HFFc6 (cell line): ENCODE results near the gene KCNJ12. TPM values are rescaled to one million over a fixed set of nuclear protein-coding genes. Genes with fewer than 3 reads are reported as not detected.

ENCODE experiments used
- DNase-seq: peaks from one replicate; pipeline ENCODE4 v3.0.0-alpha.2; 2018
- H3K27ac Mint-ChIP-seq: 2 replicates; pipeline ENCODE4 v1.8.0; 2020; ENCODE audit warnings: mild to moderate bottlenecking, mixed read lengths
- H3K27me3 Mint-ChIP-seq: 2 replicates; pipeline ENCODE4 v1.8.0; 2021; ENCODE audit warnings: mild to moderate bottlenecking, moderate library complexity, mixed read lengths; ENCODE audit not compliant: insufficient read depth
- H3K36me3 Mint-ChIP-seq: 2 replicates; pipeline ENCODE4 v1.8.0; 2021; ENCODE audit warnings: low read depth, mixed read lengths
- H3K4me1 Mint-ChIP-seq: 2 replicates; pipeline ENCODE4 v1.8.0; 2020; ENCODE audit warnings: low read depth, mixed read lengths
- H3K4me3 Mint-ChIP-seq: 2 replicates; pipeline ENCODE4 v1.8.0; 2020; ENCODE audit warnings: mild to moderate bottlenecking, moderate library complexity, mixed read lengths
- H3K9me3 Mint-ChIP-seq: 2 replicates; pipeline ENCODE4 v1.8.0; 2020; ENCODE audit warnings: mild to moderate bottlenecking, mixed read lengths
- CTCF ChIP-seq: fragments of 200-600 bp; sonication (generic); IDR thresholded peaks from 2 replicates; pipeline ENCODE4 v1.5.0; 2021; ENCODE audit warnings: antibody characterized with exemption, mild to moderate bottlenecking
- total RNA-seq, 6 experiments: library from RNA; stranded (reverse); fragmentation: NEBNext Ultra II Directional; extraction: Animal tissue kit (Norgen Biotek cat#: 25700); gene quantifications; 2 replicates in 1 of 6; 3 replicates in 5 of 6; pipeline ENCODE4 v1.2.3, GENCODE V29; 2021

The KCNJ12 gene
- total RNA-seq, 6 experiments from 2014 or later, result not detected

GRCh38 chr17:21380659-21381058 lies 4.5 kb downstream of the KCNJ12 start:
- no peak overlapping the region for H3K4me3 Mint-ChIP-seq
- no peak for TF ChIP-seq CTCF
- H3K9me3 Mint-ChIP-seq, result no peaks in the 10 kb centered on the region

GRCh38 chr17:21381076-21381706 lies 5.0 kb downstream of the KCNJ12 start:
- no peak for TF ChIP-seq CTCF
- no peaks in the 10 kb centered on the region for H3K4me1 Mint-ChIP-seq
- no peaks in the 10 kb centered on the region for H3K36me3 Mint-ChIP-seq
- H3K27ac Mint-ChIP-seq, result no peak overlapping the region
- H3K9me3 Mint-ChIP-seq, result no peaks in the 10 kb centered on the region
- no peak overlapping the region for H3K4me3 Mint-ChIP-seq
- no peak for DNase-seq
- peaks cover 31% of the 10 kb centered on the region for H3K27me3 Mint-ChIP-seq

More at GRCh38 chr17:21380659-21381058, 4.5 kb downstream of the KCNJ12 start:
- no peak overlapping the region for H3K27ac Mint-ChIP-seq
- DNase-seq, result no peak
- H3K36me3 Mint-ChIP-seq, result no peaks in the 10 kb centered on the region
- peaks cover 26% of the 10 kb centered on the region for H3K27me3 Mint-ChIP-seq
- no peaks in the 10 kb centered on the region for H3K4me1 Mint-ChIP-seq

- no peaks in the 10 kb centered on the region for H3K36me3 Mint-ChIP-seq
These were observed 6.7 kb downstream of the KCNJ12 start for GRCh38 chr17:21382560-21383495.

GRCh38 chr17:21385281-21385845 lies 9.2 kb downstream of the KCNJ12 start:
- Mint-ChIP-seq H3K27ac (no peak overlapping the region), H3K4me1 (no peaks in the 10 kb centered on the region), H3K27me3 (peaks cover 32% of the 10 kb centered on the region), H3K9me3 (no peaks in the 10 kb centered on the region), H3K36me3 (no peaks in the 10 kb centered on the region), H3K4me3 (no peak overlapping the region)
- no peak for DNase-seq
- TF ChIP-seq CTCF, result no peak

More at GRCh38 chr17:21382560-21383495, 6.7 kb downstream of the KCNJ12 start:
- Mint-ChIP-seq H3K4me1 (no peaks in the 10 kb centered on the region), H3K27ac (no peak overlapping the region), H3K4me3 (no peak overlapping the region), H3K9me3 (no peaks in the 10 kb centered on the region), H3K27me3 (peaks cover 26% of the 10 kb centered on the region)
- no peak for TF ChIP-seq CTCF
- DNase-seq, result no peak

GRCh38 chr17:21387616-21388015 lies 11.5 kb downstream of the KCNJ12 start:
- Mint-ChIP-seq H3K9me3 (no peaks in the 10 kb centered on the region), H3K4me1 (no peaks in the 10 kb centered on the region), H3K27ac (no peak overlapping the region), H3K27me3 (peaks cover 28% of the 10 kb centered on the region), H3K36me3 (no peaks in the 10 kb centered on the region), H3K4me3 (no peak overlapping the region)
- no peak for TF ChIP-seq CTCF
- no peak for DNase-seq
